ENCODE measurements around the gene CAV3.

The CAV3 gene

DNA sequence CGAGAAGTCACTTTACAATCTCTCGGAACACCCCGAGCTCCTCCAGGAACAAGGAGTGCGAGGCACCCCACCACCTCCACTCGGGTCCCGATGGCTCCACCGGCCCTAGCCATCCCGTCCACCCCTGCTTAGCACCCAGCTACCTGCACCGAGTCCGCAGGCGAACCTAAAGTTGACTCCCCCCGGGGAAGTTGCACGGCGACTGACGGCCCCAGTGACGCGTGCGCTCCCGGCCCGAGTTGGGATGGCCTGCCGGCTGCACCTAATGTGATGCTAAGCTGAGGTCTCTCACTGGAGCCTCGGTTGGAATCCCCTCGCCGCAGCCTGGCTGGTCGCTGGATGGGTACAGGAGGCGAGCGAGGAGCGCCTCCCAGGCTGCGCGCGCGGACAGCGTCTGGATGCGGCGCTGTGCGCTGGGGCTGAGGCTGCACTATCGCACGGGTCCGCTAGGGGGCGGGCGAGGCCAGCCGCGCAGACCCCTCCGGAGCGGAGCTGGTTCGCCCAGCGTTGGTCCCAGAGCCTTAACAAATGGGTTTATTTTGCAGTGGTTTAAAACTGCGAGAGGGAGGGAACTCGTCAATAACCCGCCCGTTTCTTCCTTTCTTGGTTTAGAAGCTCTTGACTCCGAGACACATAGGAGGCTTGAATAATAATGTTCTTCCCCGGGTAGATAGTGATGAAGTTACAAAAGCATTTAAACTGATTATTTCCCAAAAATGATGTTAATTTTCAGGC, 35.7 kb downstream of the CAV3 start, which contains the start of gene OXTR:
OXTR (minus strand) TSS at position 526 of the 735 bp plus-strand sequence. CDS start 1,426 bp downstream, outside the sequence.
- peak within 1 kb of the TSS; percentile 81 for H3K4me3 ChIP-seq (ENCODE audit: low read depth, low read length)
- peak; percentile 98 for TF ChIP-seq CTCF (IDR thresholded peaks at IDR 0.05; ENCODE audit: low read depth, low read length)

DNA sequence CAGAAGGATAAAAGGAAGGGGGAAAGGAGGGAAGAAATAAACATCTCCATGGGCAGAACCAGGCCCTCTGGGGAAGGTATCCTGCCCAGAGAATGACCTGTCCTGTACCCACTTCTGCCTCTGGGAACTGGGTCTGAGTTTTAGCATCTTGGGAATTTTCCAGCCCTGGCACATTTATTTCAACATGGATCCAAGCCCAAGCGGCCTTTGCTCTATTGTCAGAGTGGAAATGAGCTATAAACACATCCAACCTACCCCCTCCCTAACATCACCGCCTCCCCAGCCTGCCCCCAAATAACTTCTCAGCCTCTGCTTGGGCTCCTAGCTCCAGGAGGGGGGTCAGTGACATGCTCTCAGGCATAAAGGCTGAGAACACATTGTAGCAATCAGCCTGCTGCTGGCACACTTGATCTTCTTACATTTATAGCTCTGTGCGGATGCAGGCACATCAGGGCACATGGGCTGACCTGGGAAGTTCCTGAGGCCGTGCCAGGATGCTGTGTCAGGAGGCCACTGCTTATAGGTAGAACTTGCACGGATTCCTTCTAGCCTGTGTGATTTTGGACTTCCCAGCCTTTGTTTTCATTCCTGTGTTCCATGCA, 40.4 kb downstream of the CAV3 start:
- no peak for TF ChIP-seq CTCF (IDR thresholded peaks at IDR 0.05; ENCODE audit: low read depth, low read length)
- no peak overlapping the region for H3K4me3 ChIP-seq (ENCODE audit: low read depth, low read length)

DNA sequence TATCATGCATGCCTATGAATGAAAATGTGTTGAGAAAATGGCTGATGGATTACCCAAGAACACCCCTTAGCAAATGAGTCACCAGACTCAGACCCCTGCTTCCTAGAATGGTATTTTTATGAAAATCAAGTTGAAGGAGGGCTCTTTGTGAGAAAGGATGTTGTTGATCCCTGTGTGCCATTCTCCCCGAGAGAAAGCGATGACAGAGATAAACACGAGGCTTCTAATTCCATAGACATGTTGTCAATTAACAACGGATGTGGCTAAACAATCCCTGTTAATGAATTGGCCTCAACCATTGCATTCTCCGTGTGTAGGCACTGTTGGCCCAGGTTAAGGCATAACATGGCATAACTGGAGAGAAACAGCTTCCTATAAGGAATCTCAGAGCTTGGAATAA, 41.6 kb downstream of the CAV3 start:
- no peak overlapping the region for H3K4me3 ChIP-seq (ENCODE audit: low read depth, low read length)
- TF ChIP-seq CTCF (IDR thresholded peaks at IDR 0.05; ENCODE audit: low read depth, low read length), result no peak

DNA sequence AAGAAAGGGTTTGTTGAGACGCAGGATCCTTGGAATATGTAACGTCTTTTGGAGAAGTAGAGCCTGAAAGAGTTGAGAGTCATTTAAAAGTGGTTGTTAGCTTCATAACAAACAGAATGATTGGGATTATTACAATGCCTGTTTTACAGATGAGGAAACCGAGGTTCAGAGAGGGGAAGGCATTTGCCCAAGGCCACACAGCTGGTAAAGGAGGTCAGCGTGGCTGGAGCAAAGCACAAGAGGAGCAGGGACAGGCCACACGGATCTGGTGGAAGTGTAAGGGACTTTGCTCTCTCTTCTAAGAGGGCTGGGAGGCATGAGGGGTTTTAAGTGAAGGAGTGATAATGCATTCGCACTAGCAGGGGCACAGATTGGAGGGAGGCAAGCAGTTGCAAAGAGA, 42.0 kb downstream of the CAV3 start:
- no peak overlapping the region for H3K4me3 ChIP-seq (ENCODE audit: low read depth, low read length)
- no peak for TF ChIP-seq CTCF (IDR thresholded peaks at IDR 0.05; ENCODE audit: low read depth, low read length)

GRCh38 chr3:8776406-8776805, 42.8 kb downstream of the CAV3 start:
- TF ChIP-seq CTCF (IDR thresholded peaks at IDR 0.05; ENCODE audit: low read depth, low read length), result no peak
- H3K4me3 ChIP-seq (ENCODE audit: low read depth, low read length), result no peak overlapping the region

DNA sequence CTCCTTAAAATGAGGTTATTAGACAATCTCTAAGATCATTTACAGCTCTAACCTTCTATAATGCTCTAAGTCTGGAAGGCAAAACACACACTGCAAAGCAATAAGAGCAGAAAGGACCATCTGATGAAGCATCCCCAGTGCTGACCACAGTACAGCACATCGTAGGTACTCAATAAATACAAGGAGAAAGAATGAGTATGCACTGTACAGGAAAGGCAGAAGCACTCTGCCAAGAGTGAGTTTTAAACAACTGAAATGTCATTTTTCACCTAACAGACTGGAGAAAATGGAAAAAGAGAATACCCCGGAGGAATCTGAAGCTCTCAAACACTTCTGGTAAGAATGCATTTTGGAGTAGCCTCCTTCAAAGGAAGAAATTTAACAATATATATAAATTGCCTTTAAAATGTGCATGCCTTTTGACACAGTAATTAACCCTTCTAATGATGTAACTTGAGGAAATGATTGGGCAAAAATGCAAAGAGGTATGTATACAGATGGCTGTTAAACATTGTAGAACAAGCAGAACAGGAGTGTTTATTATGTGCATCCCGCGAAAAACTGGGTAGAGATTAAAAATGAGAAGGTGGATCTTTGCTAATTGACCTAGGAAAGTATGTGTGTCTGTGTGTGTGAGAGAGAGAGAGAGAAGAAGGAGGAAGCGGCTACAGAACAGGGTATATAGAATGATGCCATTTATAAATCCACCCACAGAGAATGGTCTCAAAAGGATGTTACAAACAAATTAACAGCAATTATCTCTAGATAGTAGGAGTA, 43.8 kb downstream of the CAV3 start:
- no peak overlapping the region for H3K4me3 ChIP-seq (ENCODE audit: low read depth, low read length)
- no peak for TF ChIP-seq CTCF (IDR thresholded peaks at IDR 0.05; ENCODE audit: low read depth, low read length)

DNA sequence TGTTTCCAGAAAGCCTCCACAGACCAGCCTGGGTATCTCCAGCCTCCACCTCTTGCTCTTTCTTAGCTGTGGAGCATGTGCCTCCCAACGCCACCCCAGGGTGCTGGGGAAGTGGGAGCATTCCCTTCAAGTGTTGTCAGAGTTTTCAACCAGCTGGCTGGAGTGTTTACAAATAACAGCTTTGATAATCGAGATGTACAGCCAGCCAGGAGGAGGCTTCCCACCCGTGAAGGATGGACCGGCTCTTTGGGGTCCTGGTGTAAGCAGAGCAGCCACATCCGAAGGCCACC, 44.3 kb downstream of the CAV3 start:
- TF ChIP-seq CTCF (IDR thresholded peaks at IDR 0.05; ENCODE audit: low read depth, low read length), result no peak
- H3K4me3 ChIP-seq (ENCODE audit: low read depth, low read length), result no peak overlapping the region

Data from WI38 (cell line).